ENCODE data around the gene CABLES2.

GRCh38 chr20:62354031-62354808 lies 52.9 kb downstream of the CABLES2 start:
- TF ChIP-seq EZH2 (IDR thresholded peaks at IDR 0.05; ENCODE audit: insufficient read depth, poor library complexity, severe bottlenecking): no peak
- no peak for TF ChIP-seq EZH2phosphoT487 (IDR thresholded peaks at IDR 0.05; ENCODE audit: insufficient read depth, low read depth)

All from GM23248 (cell line).